Measurements from ENCODE around the gene SLC25A41. TPM values are rescaled to one million over a fixed set of nuclear protein-coding genes. Genes with fewer than 3 reads are reported as not detected.

Gene SLC25A41
- total and polyA plus RNA-seq, 2 of the 8 experiments (the other 6 are each of a cell fraction or from before 2014, with no cell fraction given), result 0.50 TPM; not detected in 1

DNA sequence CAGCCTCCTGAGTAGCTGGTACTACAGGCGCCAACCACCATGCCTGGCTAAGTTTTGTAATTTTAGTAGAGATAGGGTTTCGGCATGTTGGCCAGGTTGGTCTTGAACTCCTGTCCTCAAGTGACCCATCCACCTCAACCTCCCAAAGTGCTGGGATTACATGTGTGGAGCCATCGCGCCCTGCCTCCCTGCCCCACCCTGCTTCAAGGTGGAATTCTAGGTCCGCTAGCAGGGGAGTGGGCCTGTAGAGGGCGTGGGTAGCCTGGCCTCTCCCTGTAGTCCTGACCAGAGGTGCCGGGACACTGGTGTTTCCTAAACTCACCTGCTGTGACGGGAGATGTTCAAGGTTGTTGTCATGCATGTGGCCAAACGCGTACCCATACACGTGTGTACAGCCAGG lies 398 bp downstream of the SLC25A41 start:
- Histone ChIP-seq H3K4me1 (replicated peaks in 1 of 4; ENCODE audit: control insufficient read depth in 3 of 4, insufficient read depth in 4 of 4, low read length in 3 of 4) (no peaks in the 10 kb centered on the region), H3K27me3 (replicated peaks in 1 of 4; ENCODE audit: control insufficient read depth in 3 of 4, extremely low read depth in 1 of 4, insufficient read depth in 3 of 4, low read length in 3 of 4) (peaks cover 0 to 6% (median 0%) of the 10 kb centered on the region in 4 experiments; a peak in 1 of 7 replicates), H3K4ac (replicated peaks; ENCODE audit: insufficient read length, low read depth, low read length) (no peak overlapping the region), H3K27ac (ENCODE audit: low read depth, low read length) (no peak overlapping the region), H4K8ac (ENCODE audit: extremely low read depth, insufficient read depth, low read length) (no peak overlapping the region), H3K9ac (replicated peaks in 1 of 4; ENCODE audit: extremely low read depth in 1 of 4, low read depth in 3 of 4, low read length in 3 of 4) (no peak overlapping the region), H4K20me1 (replicated peaks in 1 of 2; ENCODE audit: control insufficient read depth in 1 of 2, insufficient read depth in 2 of 2, low read length in 2 of 2) (no peaks in the 10 kb centered on the region), H3K23me2 (ENCODE audit: low read depth, low read length) (no peaks in the 10 kb centered on the region), H2BK5ac (ENCODE audit: low read depth, low read length) (no peak overlapping the region), H2BK20ac (ENCODE audit: low read length) (no peak overlapping the region), H2AK5ac (ENCODE audit: low read depth, low read length) (no peak overlapping the region), H3K36me3 (ENCODE audit: control insufficient read depth in 2 of 4, insufficient read depth in 4 of 4, low read length in 3 of 4) (no peaks in the 10 kb centered on the region), H4K5ac (ENCODE audit: insufficient read length, low read depth, low read length) (no peak overlapping the region), H2BK15ac (ENCODE audit: low read length) (no peak overlapping the region; the same call in 1 of the 2 replicates), H2AFZ (ENCODE audit: low read length) (no peak overlapping the region), H2BK12ac (ENCODE audit: low read depth, low read length) (no peak overlapping the region), H3K4me3 (ENCODE audit: extremely low read depth in 1 of 4, insufficient read depth in 2 of 4, low read depth in 3 of 4, low read length in 4 of 4) (no peak overlapping the region), H4K91ac (replicated peaks; ENCODE audit: insufficient read length, low read length) (no peak overlapping the region), H3K56ac (replicated peaks; ENCODE audit: insufficient read length, low read depth, low read length) (no peak overlapping the region), H3K79me1 (ENCODE audit: low read depth, low read length) (no peaks in the 10 kb centered on the region), H3K9me3 (ENCODE audit: insufficient read depth in 2 of 2, low read depth in 1 of 2, low read length in 1 of 2) (no peaks in the 10 kb centered on the region), H3K4me2 (ENCODE audit: insufficient read depth in 1 of 2, low read depth in 2 of 2, low read length in 2 of 2) (no peak overlapping the region), H3K14ac (ENCODE audit: insufficient read length) (no peak overlapping the region), H3K23ac (ENCODE audit: insufficient read length) (no peak overlapping the region), H3K18ac (ENCODE audit: extremely low read depth, low read length) (no peak overlapping the region), H3K79me2 (ENCODE audit: control insufficient read depth in 1 of 2, insufficient read depth in 2 of 2, low read length in 2 of 2) (no peaks in the 10 kb centered on the region), H2BK120ac (replicated peaks; ENCODE audit: low read depth, low read length) (no peak overlapping the region)
- 71% methylated on average over 8 of the region's 11 CpGs; no CpG with 5 or more reads in 1 of the 2 experiments for WGBS, 2 experiments (ENCODE audit: extremely low coverage in 1 of 2, insufficient coverage in 1 of 2, insufficient read length in 1 of 2, insufficient replicate concordance in 2 of 2, low coverage in 1 of 2, low lambda C conversion rate in 2 of 2, missing lambda C conversion rate in 1 of 2)
- FAIRE-seq (no peak), DNase-seq (ENCODE audit: low read depth in 1 of 2, low spot score in 2 of 2) (no peak)
- TF ChIP-seq CHD2 (IDR thresholded peaks at IDR 0.05; ENCODE audit: low read length) (no peak), TEAD4 (IDR thresholded peaks at IDR 0.05; ENCODE audit: low read depth, low read length) (no peak), RAD21 (IDR thresholded peaks at IDR 0.05 in 1 of 2, conservative IDR thresholded peaks at IDR 0.05 in 1 of 2; ENCODE audit: low read depth in 2 of 2, low read length in 2 of 2) (peak in 1 of 2 experiments; percentile 17; a peak in 1 of 4 replicates), CTBP2 (IDR thresholded peaks at IDR 0.05; ENCODE audit: borderline replicate concordance, insufficient read depth, insufficient read length, low read length) (no peak), FOSL1 (IDR thresholded peaks at IDR 0.05; ENCODE audit: insufficient read depth, low read depth, low read length) (no peak), CTCF (IDR thresholded peaks at IDR 0.05; ENCODE audit: control extremely low read depth in 1 of 3, insufficient read depth in 1 of 3, low read depth in 1 of 3, low read length in 3 of 3) (peak in 2 of 3 experiments; percentile 28 to 36; a peak in 2 of 4 replicates)
- CTCF ChIA-PET (ENCODE audit: partially characterized antibody), result no interaction called here
- POLR2A ChIA-PET (ENCODE audit: partially characterized antibody), result no interaction called here

Data from H1 (cell line).